IMR-90 (cell line): ENCODE measurements around the gene BPTF. TPM values are rescaled to one million over a fixed set of nuclear protein-coding genes. Genes with fewer than 3 reads are reported as not detected.

Experiments used
- ATAC-seq: fragments of 200-7000 bp; cut with Tn5 transposase; 2 replicates; pipeline ENCODE4 v1.9.1; 2020; ENCODE audit warnings: low read depth, mild to moderate bottlenecking, moderate library complexity
- BruUV-seq: library from RNA; stranded (reverse); fragments of 400-500 nt; replicated peaks from 2 replicates; lab custom pipeline; 2021; lab: Mats Ljungman, UMichigan
- CTCF ChIA-PET: fragments of 300-600 bp; formaldehyde crosslinking; extraction: SDS; loops from one replicate; lab custom pipeline; 2021; ENCODE audit warnings: antibody characterized with exemption; lab: Yijun Ruan, JAX
- POLR2A ChIA-PET: fragments of 300-600 bp; sonication (Branson Sonifier 250); formaldehyde crosslinking; loops from one replicate; lab custom pipeline; 2022; ENCODE audit warnings: antibody characterized with exemption; ENCODE audit not compliant: unreplicated experiment; lab: Charles Lee
- DNase-seq: peaks from one replicate; pipeline ENCODE4 v3.0.0; 2013
- H2AFZ ChIP-seq: replicated peaks from 2 replicates; pipeline ENCODE3; 2013; ENCODE audit warnings: low read length, mild to moderate bottlenecking; ENCODE audit not compliant: poor library complexity
- H2AK5ac ChIP-seq: 2 replicates; pipeline ENCODE4 v1.6.1; 2013; ENCODE audit warnings: low read depth, low read length, inconsistent platforms
- H2AK9ac ChIP-seq: replicated peaks from 2 replicates; pipeline ENCODE3; 2013; ENCODE audit warnings: mild to moderate bottlenecking, low read depth, low read length, moderate library complexity; ENCODE audit not compliant: poor library complexity
- H2BK120ac ChIP-seq: 2 replicates; pipeline ENCODE4 v1.6.1; 2013; ENCODE audit warnings: low read depth, low read length, inconsistent platforms
- H2BK15ac ChIP-seq: 3 replicates; pipeline ENCODE4 v1.6.1; 2013; ENCODE audit warnings: low read depth, low read length, inconsistent platforms
- H2BK20ac ChIP-seq: 2 replicates; pipeline ENCODE4 v1.6.1; 2013; ENCODE audit warnings: low read depth, mild to moderate bottlenecking, inconsistent platforms, low read length, moderate library complexity
- H2BK5ac ChIP-seq: 2 replicates; pipeline ENCODE4 v1.6.1; 2013; ENCODE audit warnings: mild to moderate bottlenecking, low read depth, low read length, inconsistent platforms; ENCODE audit not compliant: poor library complexity, severe bottlenecking
- H3K14ac ChIP-seq: replicated peaks from 2 replicates; pipeline ENCODE4 v1.6.1; 2013; ENCODE audit warnings: low read depth, low read length, inconsistent platforms
- H3K18ac ChIP-seq: 2 replicates; pipeline ENCODE4 v1.6.1; 2013; ENCODE audit warnings: low read depth, low read length, control low read depth
- H3K23ac ChIP-seq: 2 replicates; pipeline ENCODE4 v1.6.1; 2013; ENCODE audit warnings: low read depth, low read length, inconsistent platforms
- H3K27ac ChIP-seq: 2 replicates; pipeline ENCODE4 v1.5.1; 2013; ENCODE audit warnings: mild to moderate bottlenecking, control low read depth, low read length; ENCODE audit not compliant: insufficient read depth
- H3K27me3 ChIP-seq: 2 replicates; pipeline ENCODE4 v1.6.1; 2013; ENCODE audit warnings: low read length; ENCODE audit not compliant: control insufficient read depth, insufficient read depth
- H3K36me3 ChIP-seq: 2 replicates; pipeline ENCODE4 v1.6.1; 2013; ENCODE audit warnings: low read length, mixed read lengths; ENCODE audit not compliant: control insufficient read depth, insufficient read depth
- H3K4ac ChIP-seq: 2 replicates; pipeline ENCODE4 v1.6.1; 2013; ENCODE audit warnings: low read depth, low read length, inconsistent platforms
- H3K4me1 ChIP-seq: 2 replicates; pipeline ENCODE4 v1.6.1; 2013; ENCODE audit warnings: low read length, mixed read lengths; ENCODE audit not compliant: control insufficient read depth, insufficient read depth
- H3K4me2 ChIP-seq: 2 replicates; pipeline ENCODE4 v1.6.1; 2013; ENCODE audit warnings: low read depth, mild to moderate bottlenecking, control low read depth, low read length, moderate library complexity
- H3K4me3 ChIP-seq: 2 replicates; pipeline ENCODE4 v1.5.1; 2013; ENCODE audit warnings: low read depth, mild to moderate bottlenecking, control low read depth, low read length, moderate library complexity; ENCODE audit not compliant: insufficient read depth
- H3K56ac ChIP-seq: 2 replicates; pipeline ENCODE4 v1.6.1; 2013; ENCODE audit warnings: low read length, inconsistent platforms; ENCODE audit not compliant: insufficient read depth; ENCODE audit errors: extremely low read depth
- H3K79me1 ChIP-seq, 2 experiments: 2 replicates each; pipeline ENCODE4 v1.6.1; 2013; ENCODE audit warnings: low read length in 2 of 2, inconsistent platforms in 1 of 2, low read depth in 1 of 2
- H3K9ac ChIP-seq: 2 replicates; pipeline ENCODE4 v1.6.1; 2013; ENCODE audit warnings: low read depth, low read length, control low read depth
- H3K9me1 ChIP-seq: 2 replicates; pipeline ENCODE4 v1.6.1; 2013; ENCODE audit warnings: low read length, inconsistent platforms; ENCODE audit not compliant: insufficient read depth
- H3K9me3 ChIP-seq: 2 replicates; pipeline ENCODE4 v1.6.1; 2013; ENCODE audit warnings: low read length; ENCODE audit not compliant: control insufficient read depth, insufficient read depth
- H4K20me1 ChIP-seq: 2 replicates; pipeline ENCODE4 v1.6.1; 2013; ENCODE audit warnings: low read length, inconsistent platforms; ENCODE audit not compliant: insufficient read depth
- H4K5ac ChIP-seq: 2 replicates; pipeline ENCODE4 v1.6.1; 2013; ENCODE audit warnings: mild to moderate bottlenecking, low read depth, low read length, control low read depth
- H4K8ac ChIP-seq, 2 experiments: 2 replicates each; pipeline ENCODE4 v1.6.1; 2013; ENCODE audit warnings: low read depth in 2 of 2, low read length in 2 of 2, control low read depth in 1 of 2, inconsistent platforms in 1 of 2
- H4K91ac ChIP-seq: 2 replicates; pipeline ENCODE4 v1.6.1; 2013; ENCODE audit warnings: low read depth, low read length, inconsistent platforms; ENCODE audit not compliant: insufficient read depth
- BHLHE40 ChIP-seq: fragments of 150-350 bp; IDR thresholded peaks from 2 replicates; pipeline ENCODE4 v1.6.1; 2016; ENCODE audit warnings: mild to moderate bottlenecking, low read depth, low read length
- CEBPB ChIP-seq: IDR thresholded peaks from 2 replicates; pipeline ENCODE4 v1.6.1; 2012; ENCODE audit warnings: low read depth, low read length, improper control_type of control experiment
- CHD1 ChIP-seq: IDR thresholded peaks from 2 replicates; pipeline ENCODE4 v1.6.1; 2012; ENCODE audit warnings: low read depth, low read length, improper control_type of control experiment
- CTCF ChIP-seq: conservative IDR thresholded peaks from 2 replicates; pipeline ENCODE4 v1.5.1; 2012; ENCODE audit warnings: mild to moderate bottlenecking, low read depth, low read length, improper control_type of control experiment
- ELK1 ChIP-seq: fragments of 150-350 bp; IDR thresholded peaks from 2 replicates; pipeline ENCODE4 v1.6.1; 2016; ENCODE audit warnings: low read depth, mild to moderate bottlenecking, low read length, moderate library complexity, borderline replicate concordance
- FOS ChIP-seq: fragments of 150-350 bp; IDR thresholded peaks from 2 replicates; pipeline ENCODE4 v1.6.1; 2016; ENCODE audit warnings: low read depth, low read length
- MAFK ChIP-seq: IDR thresholded peaks from 2 replicates; pipeline ENCODE4 v1.6.1; 2012; ENCODE audit warnings: low read depth, low read length, improper control_type of control experiment
- MAZ ChIP-seq: IDR thresholded peaks from 2 replicates; pipeline ENCODE4 v1.6.1; 2012; ENCODE audit warnings: low read depth, mild to moderate bottlenecking, low read length, improper control_type of control experiment, moderate library complexity, borderline replicate concordance
- MXI1 ChIP-seq: IDR thresholded peaks from 2 replicates; pipeline ENCODE4 v1.6.1; 2012; ENCODE audit warnings: low read depth, mild to moderate bottlenecking, low read length, moderate library complexity, borderline replicate concordance
- NFE2L2 ChIP-seq: fragments of 150-350 bp; IDR thresholded peaks from 2 replicates; pipeline ENCODE4 v1.6.1; 2016; ENCODE audit warnings: low read depth, mild to moderate bottlenecking, low read length
- POLR2A ChIP-seq: IDR thresholded peaks from 2 replicates; pipeline ENCODE4 v1.6.1; 2012; ENCODE audit warnings: mild to moderate bottlenecking, low read depth, low read length
- RAD21 ChIP-seq: IDR thresholded peaks from 2 replicates; pipeline ENCODE4 v1.6.1; 2012; ENCODE audit warnings: low read length, improper control_type of control experiment
- RCOR1 ChIP-seq: IDR thresholded peaks from 2 replicates; pipeline ENCODE4 v1.6.1; 2012; ENCODE audit warnings: mild to moderate bottlenecking, low read length, improper control_type of control experiment; ENCODE audit not compliant: insufficient replicate concordance
- RFX5 ChIP-seq: IDR thresholded peaks from 2 replicates; pipeline ENCODE4 v1.8.0; 2012; ENCODE audit warnings: low read depth, mild to moderate bottlenecking, low read length, moderate library complexity
- SMC3 ChIP-seq: fragments of 150-350 bp; IDR thresholded peaks from 2 replicates; pipeline ENCODE4 v1.6.1; 2016; ENCODE audit warnings: low read depth, mild to moderate bottlenecking, antibody characterized with exemption, low read length, moderate library complexity
- WGBS, 2 experiments: methylation state at CpG; one replicate each; pipeline versions ENCODE4 v1.1.5 to v1.1.7; 2013; ENCODE audit warnings: missing lambda C conversion rate in 2 of 2; ENCODE audit not compliant: insufficient read length in 1 of 2; ENCODE audit errors: extremely low coverage in 2 of 2; 5-methylcytosine and 5-hydroxymethylcytosine counted together
- dilution Hi-C: fragments of 300-500 bp; cut with HindIII; formaldehyde crosslinking; loops from one replicate; pipeline ENCODE4 v1.14.3; 2018; ENCODE audit warnings: low sequenced_read_pairs; ENCODE audit not compliant: unreplicated experiment
- in situ Hi-C: fragments of 300-500 bp; cut with MboI; formaldehyde crosslinking; loops from 3 replicates; pipeline ENCODE4 v1.14.3; 2019; ENCODE audit warnings: low sequenced_read_pairs, inconsistent platforms, mixed read lengths
- intact Hi-C: fragments of 100-400 bp; cut with micrococcal nuclease; formaldehyde crosslinking; loops from 2 replicates; pipeline ENCODE4 v1.10.0; 2022
- polyA plus RNA-seq, 3 experiments: library from polyadenylated mRNA; depleted of rRNA; stranded (reverse); fragments of >200 nt; gene quantifications; 2 replicates each; pipeline ENCODE4 v1.2.3, GENCODE V29; 2012; ENCODE audit warnings: low replicate concordance in 1 of 3
- total RNA-seq: library from RNA; depleted of rRNA; stranded (reverse); fragments of >200 nt; gene quantifications from 2 replicates; pipeline ENCODE4 v1.2.3, GENCODE V29; 2012
- TF ChIP-seq, protein P1 (sequence below): fragments of 150-350 bp; IDR thresholded peaks from 2 replicates; pipeline ENCODE4 v1.6.1; 2017; ENCODE audit warnings: mild to moderate bottlenecking, antibody characterized with exemption, low read length, low read depth

BPTF gene
- total and polyA plus RNA-seq, 2 of the 4 experiments (the other 2 are of a cell fraction): 32.3 to 35.7 TPM

DNA sequence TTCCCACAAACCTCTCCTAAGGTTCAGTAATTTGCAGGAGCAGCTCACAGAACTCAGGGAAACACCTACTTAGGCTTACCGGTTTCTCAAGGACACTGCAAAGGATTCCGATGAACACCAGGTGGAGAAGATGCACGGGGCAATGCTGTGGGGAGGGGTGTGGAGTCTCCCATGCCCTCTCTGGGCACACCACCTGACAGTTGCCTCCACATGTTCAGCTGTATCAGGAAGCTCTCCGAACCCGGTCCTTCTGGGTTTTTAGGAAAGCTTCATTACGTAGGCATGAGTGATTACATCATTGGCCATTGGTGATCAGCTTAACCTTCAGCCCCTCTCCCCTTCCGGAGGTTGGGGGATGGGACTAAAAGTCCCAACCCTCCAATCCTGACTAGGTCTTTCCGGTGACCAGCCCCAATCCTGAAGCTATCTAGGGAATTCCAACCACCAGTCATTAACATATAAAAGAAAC lies 149.3 kb downstream of the BPTF start:
- no peaks in the 10 kb centered on the region for H3K4me1 ChIP-seq
- dilution Hi-C loops: no loop called here
- ATAC-seq: no peak

More for the DNA sequence above, 149.3 kb downstream of the BPTF start:
- Histone ChIP-seq H3K27me3 (no peaks in the 10 kb centered on the region), H3K4me2 (no peak overlapping the region), H2BK120ac (no peak overlapping the region), H4K8ac (no peak overlapping the region), H3K27ac (no peak overlapping the region), H3K9me3 (peaks cover 6% of the 10 kb centered on the region; the same call in 1 of the 2 replicates), H3K36me3 (peaks cover 14% of the 10 kb centered on the region), H2AFZ (no peak overlapping the region), H2AK5ac (no peak overlapping the region), H3K9ac (no peak overlapping the region), H2BK5ac (no peak overlapping the region), H3K4ac (no peak overlapping the region), H2BK20ac (no peak overlapping the region), H4K20me1 (peaks cover 7% of the 10 kb centered on the region), H4K5ac (no peak overlapping the region), H3K23ac (no peak overlapping the region), H3K79me1 (no peaks in the 10 kb centered on the region), H3K56ac (no peak overlapping the region), H3K9me1 (no peaks in the 10 kb centered on the region), H4K91ac (no peak overlapping the region), H2BK15ac (no peak overlapping the region), H2AK9ac (no peak overlapping the region), H3K14ac (no peak overlapping the region), H3K18ac (no peak overlapping the region), H3K4me3 (no peak overlapping the region)
- no peak for DNase-seq
- in situ Hi-C loops: loop anchor here (25.0 kb wide), 1 partner anchor 488 kb away; the partner anchor contains the start of gene WIPI1
- ChIA-PET POLR2A (no interaction called here), CTCF (no interaction called here)
- TF ChIP-seq, protein P1, sequence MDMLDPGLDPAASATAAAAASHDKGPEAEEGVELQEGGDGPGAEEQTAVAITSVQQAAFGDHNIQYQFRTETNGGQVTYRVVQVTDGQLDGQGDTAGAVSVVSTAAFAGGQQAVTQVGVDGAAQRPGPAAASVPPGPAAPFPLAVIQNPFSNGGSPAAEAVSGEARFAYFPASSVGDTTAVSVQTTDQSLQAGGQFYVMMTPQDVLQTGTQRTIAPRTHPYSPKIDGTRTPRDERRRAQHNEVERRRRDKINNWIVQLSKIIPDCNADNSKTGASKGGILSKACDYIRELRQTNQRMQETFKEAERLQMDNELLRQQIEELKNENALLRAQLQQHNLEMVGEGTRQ: no peak
- TF ChIP-seq MXI1 (no peak), RAD21 (no peak), MAFK (no peak), RFX5 (no peak), NFE2L2 (no peak), MAZ (no peak), CTCF (no peak), POLR2A (no peak), FOS (no peak), CHD1 (no peak), RCOR1 (no peak), SMC3 (no peak), BHLHE40 (no peak), ELK1 (no peak), CEBPB (no peak)
- no TSS peak for BruUV-seq
- no CpG with 5 or more reads among the region's 8 CpGs for WGBS, 2 experiments
- intact Hi-C loops: no loop called here
